SK-N-SH (cell line): ENCODE measurements around the gene NEMP1. TPM values are rescaled to one million over a fixed set of nuclear protein-coding genes. Genes with fewer than 3 reads are reported as not detected.

Experiments
- CHD2 ChIP-seq: fragments of 150-350 bp; IDR thresholded peaks from 2 replicates; pipeline ENCODE4 v1.6.1; 2018; ENCODE audit warnings: low read length; ENCODE audit not compliant: partially characterized antibody
- ELF1 ChIP-seq: IDR thresholded peaks from 2 replicates; pipeline ENCODE4 v1.4.0; 2012
- EP300 ChIP-seq, 2 experiments: IDR thresholded peaks; 2 replicates each; pipeline versions ENCODE4 v1.4.0 to v1.6.1; 2012; ENCODE audit warnings: borderline replicate concordance in 1 of 2, low read depth in 1 of 2, low read length in 1 of 2
- FOXJ3 ChIP-seq: sonication (generic); formaldehyde crosslinking; IDR thresholded peaks from 2 replicates; pipeline ENCODE4 v1.5.1; 2020; ENCODE audit warnings: mild to moderate bottlenecking, missing genetic modification reagents
- FOXM1 ChIP-seq: IDR thresholded peaks from 2 replicates; pipeline ENCODE4 v1.4.0; 2012; ENCODE audit warnings: low read depth, mild to moderate bottlenecking
- GABPA ChIP-seq: IDR thresholded peaks from 2 replicates; pipeline ENCODE4 v1.4.0; 2012; ENCODE audit warnings: low read depth, mild to moderate bottlenecking
- GATA2 ChIP-seq: sonication (generic); formaldehyde crosslinking; IDR thresholded peaks from 2 replicates; pipeline ENCODE4 v1.5.0; 2020; ENCODE audit warnings: mild to moderate bottlenecking, missing genetic modification reagents
- JUND ChIP-seq: IDR thresholded peaks from 2 replicates; pipeline ENCODE4 v1.4.0; 2012
- MEF2A ChIP-seq: IDR thresholded peaks from 2 replicates; pipeline ENCODE4 v1.4.0; 2012; ENCODE audit warnings: low read depth, borderline replicate concordance
- MXI1 ChIP-seq: IDR thresholded peaks from 2 replicates; pipeline ENCODE4 v1.6.1; 2012; ENCODE audit warnings: mild to moderate bottlenecking, low read depth, low read length, improper control_type of control experiment
- NFIC ChIP-seq: IDR thresholded peaks from 2 replicates; pipeline ENCODE4 v1.4.0; 2012; ENCODE audit warnings: borderline replicate concordance
- NRF1 ChIP-seq: IDR thresholded peaks from 2 replicates; pipeline ENCODE4 v1.6.1; 2012; ENCODE audit warnings: low read depth, mild to moderate bottlenecking, low read length
- POLR2AphosphoS5 ChIP-seq: IDR thresholded peaks from 2 replicates; pipeline ENCODE4 v1.6.1; 2012; ENCODE audit warnings: low read depth, low read length
- RAD21 ChIP-seq: IDR thresholded peaks from 2 replicates; pipeline ENCODE4 v1.6.1; 2012; ENCODE audit warnings: mild to moderate bottlenecking, low read length
- RCOR1 ChIP-seq: fragments of 150-350 bp; IDR thresholded peaks from 2 replicates; pipeline ENCODE4 v1.6.1; 2017; ENCODE audit warnings: antibody characterized with exemption, low read length
- RXRA ChIP-seq: IDR thresholded peaks from 2 replicates; pipeline ENCODE4 v1.4.0; 2012; ENCODE audit warnings: low read depth, mild to moderate bottlenecking, borderline replicate concordance
- SIN3A ChIP-seq: IDR thresholded peaks from 2 replicates; pipeline ENCODE4 v1.6.1; 2012; ENCODE audit warnings: low read depth, mild to moderate bottlenecking, low read length, moderate library complexity, borderline replicate concordance
- SMC3 ChIP-seq: IDR thresholded peaks from 2 replicates; pipeline ENCODE4 v1.6.1; 2012; ENCODE audit warnings: low read depth, low read length, improper control_type of control experiment
- TAF1 ChIP-seq: IDR thresholded peaks from 2 replicates; pipeline ENCODE4 v1.6.1; 2012; ENCODE audit warnings: low read depth, mild to moderate bottlenecking, low read length, moderate library complexity, borderline replicate concordance
- TCF12 ChIP-seq: IDR thresholded peaks from 2 replicates; pipeline ENCODE4 v1.4.0; 2012
- TEAD4 ChIP-seq: IDR thresholded peaks from 2 replicates; pipeline ENCODE4 v1.4.0; 2012; ENCODE audit warnings: mild to moderate bottlenecking, borderline replicate concordance; ENCODE audit not compliant: insufficient read depth
- USF1 ChIP-seq: IDR thresholded peaks from 2 replicates; pipeline ENCODE4 v1.4.0; 2012; ENCODE audit warnings: low read depth, borderline replicate concordance
- USF2 ChIP-seq: fragments of 150-350 bp; IDR thresholded peaks from 2 replicates; pipeline ENCODE4 v1.6.1; 2017; ENCODE audit warnings: antibody characterized with exemption, low read length, low read depth, borderline replicate concordance
- YY1 ChIP-seq: IDR thresholded peaks from 2 replicates; pipeline ENCODE4 v1.4.0; 2012; ENCODE audit warnings: low read depth, mild to moderate bottlenecking
- ZBTB33 ChIP-seq: IDR thresholded peaks from 2 replicates; pipeline ENCODE4 v1.4.0; 2012; ENCODE audit warnings: low read depth, borderline replicate concordance
- polyA plus RNA-seq, 3 experiments: library from polyadenylated mRNA; depleted of rRNA; stranded (reverse); fragments of >200 nt; gene quantifications; 2 replicates each; pipeline ENCODE4 v1.2.3, GENCODE V29; 2012
- TF ChIP-seq, protein P1 (sequence below): IDR thresholded peaks from 2 replicates; pipeline ENCODE4; 2012
- TF ChIP-seq, protein P2 (sequence below): fragments of 200-600 bp; sonication (generic); IDR thresholded peaks from 2 replicates; pipeline ENCODE4 v1.6.1; 2017; ENCODE audit warnings: antibody characterized with exemption, mild to moderate bottlenecking, moderate library complexity

Gene NEMP1
- polyA plus RNA-seq, 1 of the 3 experiments (the other 2 are of a cell fraction): 6.2 TPM

GRCh38 chr12:57005980-57006808 lies 72.4 kb downstream of the NEMP1 start, which contains the start of gene ZBTB39 (continued):
- no peak for TF ChIP-seq ZBTB33
- 0 out of 2 replicates have a peak, but pooled peaks have one; percentile 20 for TF ChIP-seq MXI1
- TF ChIP-seq RCOR1: no peak
- TF ChIP-seq RAD21: no peak
- no peak for TF ChIP-seq GATA2 (CRISPR knock-in tag)
- TF ChIP-seq JUND: no peak
- no peak for TF ChIP-seq SMC3
- no peak for TF ChIP-seq TEAD4
- TF ChIP-seq NFIC: no peak
- TF ChIP-seq YY1: no peak
- no peak for TF ChIP-seq RXRA
- no peak for TF ChIP-seq ELF1
- TF ChIP-seq, protein P1, sequence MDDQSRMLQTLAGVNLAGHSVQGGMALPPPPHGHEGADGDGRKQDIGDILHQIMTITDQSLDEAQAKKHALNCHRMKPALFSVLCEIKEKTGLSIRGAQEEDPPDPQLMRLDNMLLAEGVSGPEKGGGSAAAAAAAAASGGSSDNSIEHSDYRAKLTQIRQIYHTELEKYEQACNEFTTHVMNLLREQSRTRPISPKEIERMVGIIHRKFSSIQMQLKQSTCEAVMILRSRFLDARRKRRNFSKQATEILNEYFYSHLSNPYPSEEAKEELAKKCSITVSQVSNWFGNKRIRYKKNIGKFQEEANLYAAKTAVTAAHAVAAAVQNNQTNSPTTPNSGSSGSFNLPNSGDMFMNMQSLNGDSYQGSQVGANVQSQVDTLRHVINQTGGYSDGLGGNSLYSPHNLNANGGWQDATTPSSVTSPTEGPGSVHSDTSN: no peak
- no peak for TF ChIP-seq USF1
- TF ChIP-seq, protein P2, sequence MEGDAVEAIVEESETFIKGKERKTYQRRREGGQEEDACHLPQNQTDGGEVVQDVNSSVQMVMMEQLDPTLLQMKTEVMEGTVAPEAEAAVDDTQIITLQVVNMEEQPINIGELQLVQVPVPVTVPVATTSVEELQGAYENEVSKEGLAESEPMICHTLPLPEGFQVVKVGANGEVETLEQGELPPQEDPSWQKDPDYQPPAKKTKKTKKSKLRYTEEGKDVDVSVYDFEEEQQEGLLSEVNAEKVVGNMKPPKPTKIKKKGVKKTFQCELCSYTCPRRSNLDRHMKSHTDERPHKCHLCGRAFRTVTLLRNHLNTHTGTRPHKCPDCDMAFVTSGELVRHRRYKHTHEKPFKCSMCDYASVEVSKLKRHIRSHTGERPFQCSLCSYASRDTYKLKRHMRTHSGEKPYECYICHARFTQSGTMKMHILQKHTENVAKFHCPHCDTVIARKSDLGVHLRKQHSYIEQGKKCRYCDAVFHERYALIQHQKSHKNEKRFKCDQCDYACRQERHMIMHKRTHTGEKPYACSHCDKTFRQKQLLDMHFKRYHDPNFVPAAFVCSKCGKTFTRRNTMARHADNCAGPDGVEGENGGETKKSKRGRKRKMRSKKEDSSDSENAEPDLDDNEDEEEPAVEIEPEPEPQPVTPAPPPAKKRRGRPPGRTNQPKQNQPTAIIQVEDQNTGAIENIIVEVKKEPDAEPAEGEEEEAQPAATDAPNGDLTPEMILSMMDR: peak; percentile 69
- TF ChIP-seq SIN3A: no peak
- peak; percentile 33; the same call in 1 of the 2 replicates for TF ChIP-seq TAF1
- TF ChIP-seq POLR2AphosphoS5: peak; percentile 61
- TF ChIP-seq FOXJ3: no peak
- TF ChIP-seq USF2: no peak
- no peak for TF ChIP-seq MEF2A
- TF ChIP-seq GABPA: peak; percentile 26; the same call in 1 of the 2 replicates
- TF ChIP-seq CHD2: no peak
- no peak for TF ChIP-seq EP300 (IDR thresholded peaks at IDR 0.05; ENCODE audit: borderline replicate concordance in 1 of 2, low read depth in 1 of 2, low read length in 1 of 2)
- TF ChIP-seq NRF1: 0 out of 2 replicates have a peak, but pooled peaks have one; percentile 9
- no peak for TF ChIP-seq TCF12
- TF ChIP-seq FOXM1: 0 out of 2 replicates have a peak, but pooled peaks have one; percentile 49
